H1 (cell line): ENCODE results near the gene DIP2B. TPM values are rescaled to one million over a fixed set of nuclear protein-coding genes. Genes with fewer than 3 reads are reported as not detected.

Experiments used
- CTCF ChIA-PET: fragments of 300-600 bp; sonication (Branson Sonifier 250); formaldehyde crosslinking; loops from one replicate; lab custom pipeline; 2021; ENCODE audit not compliant: partially characterized antibody; lab: Charles Lee
- POLR2A ChIA-PET: fragments of 300-600 bp; sonication (Branson Sonifier 250); formaldehyde crosslinking; loops from one replicate; lab custom pipeline; 2021; ENCODE audit warnings: inconsistent platforms; ENCODE audit not compliant: partially characterized antibody; lab: Charles Lee
- DNase-seq, 2 experiments: peaks; one replicate each; pipeline versions ENCODE4 v3.0.0 to v3.0.0-alpha.2; 2010 to 2022; ENCODE audit warnings: low spot score in 2 of 2, low read depth in 1 of 2, mixed read lengths in 1 of 2
- FAIRE-seq: peaks from 2 replicates; lab custom pipeline; 2011; peaks lifted over from hg19 to GRCh38; lab: Jason Lieb, UNC
- H2AFZ ChIP-seq: 2 replicates; pipeline ENCODE4 v1.8.1; 2012; ENCODE audit warnings: low read length, inconsistent platforms
- H2AK5ac ChIP-seq: 2 replicates; pipeline ENCODE4 v1.6.1; 2013; ENCODE audit warnings: low read depth, low read length
- H2BK120ac ChIP-seq: replicated peaks from 2 replicates; pipeline ENCODE3; 2013; ENCODE audit warnings: low read depth, low read length, inconsistent platforms
- H2BK12ac ChIP-seq: 2 replicates; pipeline ENCODE4 v1.6.1; 2013; ENCODE audit warnings: low read depth, low read length
- H2BK15ac ChIP-seq: 2 replicates; pipeline ENCODE4 v1.6.1; 2013; ENCODE audit warnings: low read length
- H2BK20ac ChIP-seq: 2 replicates; pipeline ENCODE4 v1.6.1; 2013; ENCODE audit warnings: low read length
- H2BK5ac ChIP-seq: 2 replicates; pipeline ENCODE4 v1.6.1; 2013; ENCODE audit warnings: low read depth, low read length
- H3K14ac ChIP-seq: 2 replicates; pipeline ENCODE4 v1.6.1; 2013; ENCODE audit warnings: inconsistent platforms; ENCODE audit not compliant: insufficient read length
- H3K18ac ChIP-seq: 2 replicates; pipeline ENCODE4 v1.6.1; 2013; ENCODE audit warnings: low read length; ENCODE audit errors: extremely low read depth
- H3K23ac ChIP-seq: 2 replicates; pipeline ENCODE4 v1.6.1; 2013; ENCODE audit warnings: inconsistent platforms; ENCODE audit not compliant: insufficient read length
- H3K23me2 ChIP-seq: 2 replicates; pipeline ENCODE4 v1.6.1; 2013; ENCODE audit warnings: low read depth, low read length
- H3K27ac ChIP-seq: 2 replicates; pipeline ENCODE4 v1.6.1; 2011; ENCODE audit warnings: low read depth, low read length, inconsistent platforms
- H3K27me3 ChIP-seq, 4 experiments: replicated peaks in 1 of 4; 1 replicate in 1 of 4; 2 replicates in 3 of 4; pipeline versions ENCODE4 v1.6.1 to v1.8.1; 2011 to 2013; ENCODE audit warnings: low read length in 3 of 4, mild to moderate bottlenecking in 3 of 4, inconsistent platforms in 2 of 4, mixed read lengths in 2 of 4, moderate library complexity in 1 of 4; ENCODE audit not compliant: control insufficient read depth in 3 of 4, insufficient read depth in 3 of 4; ENCODE audit errors: extremely low read depth in 1 of 4
- H3K36me3 ChIP-seq, 4 experiments: 2 replicates each; pipeline versions ENCODE4 v1.6.1 to v1.8.1; 2011 to 2013; ENCODE audit warnings: mild to moderate bottlenecking in 4 of 4, low read length in 3 of 4, moderate library complexity in 2 of 4, control low read depth in 1 of 4, inconsistent platforms in 1 of 4; ENCODE audit not compliant: insufficient read depth in 4 of 4, control insufficient read depth in 2 of 4
- H3K4ac ChIP-seq: replicated peaks from 2 replicates; pipeline ENCODE3; 2013; ENCODE audit warnings: low read length, low read depth, mixed read lengths, inconsistent platforms; ENCODE audit not compliant: insufficient read length
- H3K4me1 ChIP-seq, 4 experiments: replicated peaks in 1 of 4; 1 replicate in 1 of 4; 2 replicates in 3 of 4; pipeline versions ENCODE4 v1.6.1 to v1.8.1; 2011 to 2013; ENCODE audit warnings: low read length in 3 of 4, inconsistent platforms in 2 of 4, mixed read lengths in 1 of 4; ENCODE audit not compliant: insufficient read depth in 4 of 4, control insufficient read depth in 3 of 4
- H3K4me2 ChIP-seq, 2 experiments: 2 replicates each; pipeline versions ENCODE4 v1.6.1 to v1.8.1; 2011 to 2013; ENCODE audit warnings: low read depth in 2 of 2, low read length in 2 of 2, control low read depth in 1 of 2, inconsistent platforms in 1 of 2, mild to moderate bottlenecking in 1 of 2; ENCODE audit not compliant: insufficient read depth in 1 of 2
- H3K4me3 ChIP-seq, 4 experiments: fragments of 200-600, 300-600 bp in 1 of 4; sonication (generic), shearing (Covaris generic), sonication (Bioruptor Twin) in 1 of 4; 2 replicates each; pipeline versions ENCODE4 v1.5.1 to v1.8.1; 2011 to 2016; ENCODE audit warnings: low read length in 4 of 4, low read depth in 3 of 4, control low read depth in 2 of 4, inconsistent platforms in 2 of 4, mild to moderate bottlenecking in 2 of 4, mixed read lengths in 1 of 4, moderate library complexity in 1 of 4; ENCODE audit not compliant: insufficient read depth in 2 of 4; ENCODE audit errors: extremely low read depth in 1 of 4
- H3K56ac ChIP-seq: replicated peaks from 2 replicates; pipeline ENCODE3; 2013; ENCODE audit warnings: low read depth, mild to moderate bottlenecking, mixed read lengths, low read length, inconsistent platforms; ENCODE audit not compliant: insufficient read length
- H3K79me1 ChIP-seq: 2 replicates; pipeline ENCODE4 v1.6.1; 2013; ENCODE audit warnings: low read depth, low read length, control low read depth
- H3K79me2 ChIP-seq, 2 experiments: 2 replicates each; pipeline versions ENCODE4 v1.6.1 to v1.8.1; 2012 to 2013; ENCODE audit warnings: low read length in 2 of 2, mild to moderate bottlenecking in 2 of 2, inconsistent platforms in 1 of 2; ENCODE audit not compliant: insufficient read depth in 2 of 2, control insufficient read depth in 1 of 2
- H3K9ac ChIP-seq, 4 experiments: replicated peaks in 1 of 4; 1 replicate in 1 of 4; 2 replicates in 3 of 4; pipeline versions ENCODE4 v1.6.1 to v1.8.1; 2011 to 2013; ENCODE audit warnings: low read depth in 3 of 4, low read length in 3 of 4, control low read depth in 2 of 4, mild to moderate bottlenecking in 2 of 4, moderate library complexity in 2 of 4, inconsistent platforms in 1 of 4; ENCODE audit errors: extremely low read depth in 1 of 4
- H3K9me3 ChIP-seq, 2 experiments: 2 replicates each; pipeline versions ENCODE4 v1.6.1 to v1.8.1; 2012 to 2013; ENCODE audit warnings: mild to moderate bottlenecking in 2 of 2, moderate library complexity in 2 of 2, control low read depth in 1 of 2, inconsistent platforms in 1 of 2, low read depth in 1 of 2, low read length in 1 of 2, mixed read lengths in 1 of 2; ENCODE audit not compliant: insufficient read depth in 2 of 2
- H4K20me1 ChIP-seq, 2 experiments: replicated peaks in 1 of 2; 2 replicates each; pipeline versions ENCODE3 to v1.8.1; 2011 to 2013; ENCODE audit warnings: inconsistent platforms in 2 of 2, low read length in 2 of 2, mild to moderate bottlenecking in 1 of 2; ENCODE audit not compliant: insufficient read depth in 2 of 2, control insufficient read depth in 1 of 2
- H4K5ac ChIP-seq: 2 replicates; pipeline ENCODE4 v1.6.1; 2013; ENCODE audit warnings: low read length, low read depth, mixed read lengths, inconsistent platforms; ENCODE audit not compliant: insufficient read length
- H4K8ac ChIP-seq: 2 replicates; pipeline ENCODE4 v1.8.0; 2013; ENCODE audit warnings: mild to moderate bottlenecking, moderate library complexity, low read length, inconsistent platforms; ENCODE audit not compliant: insufficient read depth; ENCODE audit errors: extremely low read depth
- H4K91ac ChIP-seq: replicated peaks from 2 replicates; pipeline ENCODE3; 2013; ENCODE audit warnings: low read length, mixed read lengths, inconsistent platforms; ENCODE audit not compliant: insufficient read length
- CHD1 ChIP-seq: IDR thresholded peaks from 2 replicates; pipeline ENCODE4 v1.6.1; 2012; ENCODE audit warnings: low read depth, low read length, improper control_type of control experiment
- EGR1 ChIP-seq: IDR thresholded peaks from 2 replicates; pipeline ENCODE4 v1.6.1; 2011; ENCODE audit warnings: low read depth, low read length, borderline replicate concordance
- FOSL1 ChIP-seq: IDR thresholded peaks from 2 replicates; pipeline ENCODE4 v1.6.1; 2011; ENCODE audit warnings: mild to moderate bottlenecking, low read depth, low read length, moderate library complexity; ENCODE audit not compliant: insufficient read depth
- HDAC2 ChIP-seq, 2 experiments: fragments of 300-600 bp in 1 of 2; sonication (generic) in 1 of 2; IDR thresholded peaks; 2 replicates each; pipeline ENCODE4 v1.6.1; 2011 to 2012; ENCODE audit warnings: low read depth in 2 of 2, low read length in 2 of 2, mild to moderate bottlenecking in 2 of 2, moderate library complexity in 2 of 2, borderline replicate concordance in 1 of 2, inconsistent platforms in 1 of 2
- SP4 ChIP-seq: IDR thresholded peaks from 2 replicates; pipeline ENCODE4 v1.6.1; 2012; ENCODE audit warnings: low read length, inconsistent platforms
- TCF12 ChIP-seq: IDR thresholded peaks from 2 replicates; pipeline ENCODE4 v1.6.1; 2011; ENCODE audit warnings: low read depth, mild to moderate bottlenecking, low read length
- TEAD4 ChIP-seq: IDR thresholded peaks from 2 replicates; pipeline ENCODE4 v1.6.1; 2012; ENCODE audit warnings: low read depth, low read length, inconsistent platforms, mixed read lengths
- WGBS, 2 experiments: shearing (Covaris generic) in 1 of 2; methylation state at CpG; one replicate each; pipeline versions ENCODE4 v1.1.6 to v1.1.7; 2013 to 2015; ENCODE audit warnings: low lambda C conversion rate in 2 of 2, mixed read lengths in 2 of 2, inconsistent platforms in 1 of 2, low coverage in 1 of 2, missing lambda C conversion rate in 1 of 2; ENCODE audit not compliant: insufficient replicate concordance in 2 of 2, insufficient coverage in 1 of 2, insufficient read length in 1 of 2; ENCODE audit errors: extremely low coverage in 1 of 2, missing lambda C conversion rate in 1 of 2; 5-methylcytosine and 5-hydroxymethylcytosine counted together
- polyA plus RNA-seq, 7 experiments: library from polyadenylated mRNA; depleted of rRNA in 3 of 7; stranded (reverse) in 5 of 7; unstranded in 2 of 7; fragments of >200 nt in 5 of 7; fragments of 200-250 nt in 2 of 7; gene quantifications; 1 replicate in 5 of 7; 2 replicates in 1 of 7; 4 replicates in 1 of 7; pipeline versions ENCODE4 v1.2.1 to v1.2.3, GENCODE V29; 2011 to 2013; ENCODE audit warnings: missing spikeins in 2 of 7, mixed read lengths in 2 of 7
- total RNA-seq: library from RNA; stranded (reverse); fragmentation: NEBNext Ultra II Directional; extraction: Animal tissue kit (Norgen Biotek cat#: 25700); gene quantifications from 2 replicates; pipeline ENCODE4 v1.2.1, GENCODE V29; 2021

DIP2B gene
- total and polyA plus RNA-seq, 2 of the 8 experiments (the other 6 are each of a cell fraction or from before 2014, with no cell fraction given), result 11.1 to 29.6 TPM

DNA sequence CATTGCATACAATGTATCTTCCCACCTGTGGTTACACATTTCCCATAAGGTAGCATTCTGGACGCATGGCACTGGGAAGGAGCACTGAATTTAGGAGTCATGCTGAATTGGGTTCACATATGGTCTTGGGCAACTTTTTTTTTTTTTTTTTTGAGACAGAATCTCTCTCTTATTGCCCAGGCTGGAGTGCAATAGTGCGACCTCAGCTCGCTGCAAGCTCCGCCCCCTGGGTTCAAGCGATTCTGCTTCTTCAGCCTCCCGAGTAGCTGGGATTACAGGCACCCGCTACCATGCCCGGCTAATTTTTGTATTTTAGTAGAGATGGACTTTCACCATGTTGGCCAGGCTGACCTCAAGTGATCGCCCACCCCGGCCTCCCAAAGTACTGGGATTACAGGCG is 13.3 kb downstream of the DIP2B start:
- H3K4me2 ChIP-seq, result no peak overlapping the region
- no peak overlapping the region for H3K27ac ChIP-seq
- H4K5ac ChIP-seq, result no peak overlapping the region
- no peaks in the 10 kb centered on the region for H3K4me1 ChIP-seq
- CTCF ChIA-PET, result interaction anchor here (1.1 to 1.6 kb wide), 3 partner anchors 13 to 123 kb away, joined by 3 to 4 read pairs (median 4); partner anchors contain the start of gene DIP2B
- H3K9me3 ChIP-seq, result no peaks in the 10 kb centered on the region
- no peak overlapping the region for H3K23ac ChIP-seq
- no peak overlapping the region for H2BK5ac ChIP-seq
- no peak overlapping the region for H3K4ac ChIP-seq
- H3K27me3 ChIP-seq, result no peaks in the 10 kb centered on the region
- DNase-seq (no peak), FAIRE-seq (no peak)
- no peak overlapping the region for H4K91ac ChIP-seq
- H2BK15ac ChIP-seq, result no peak overlapping the region
- no peak overlapping the region for H2AK5ac ChIP-seq
- H2BK20ac ChIP-seq, result no peak overlapping the region
- no peak overlapping the region for H4K8ac ChIP-seq
- no peaks in the 10 kb centered on the region for H3K36me3 ChIP-seq
- peaks cover 14 to 80% of the 10 kb centered on the region in 2 experiments for H3K79me2 ChIP-seq
- no peak overlapping the region for H3K14ac ChIP-seq
- 95% methylated on average over 11 of the region's 11 CpGs; no CpG with 5 or more reads in 1 of the 2 experiments for WGBS, 2 experiments
- H2BK12ac ChIP-seq, result no peak overlapping the region
- no peak overlapping the region for H3K9ac ChIP-seq
- no peak overlapping the region for H3K18ac ChIP-seq
- H4K20me1 ChIP-seq, result peaks cover 0 to 3% of the 10 kb centered on the region in 2 experiments
- H2BK120ac ChIP-seq, result no peak overlapping the region
- no peaks in the 10 kb centered on the region for H3K23me2 ChIP-seq
- no peak overlapping the region for H3K4me3 ChIP-seq
- POLR2A ChIA-PET, result interaction anchor here (0.7 to 3.4 kb wide), 2 partner anchors 8 to 13 kb away, joined by 3 to 9 read pairs; partner anchors contain the start of gene DIP2B
- H3K79me1 ChIP-seq, result peaks cover 3% of the 10 kb centered on the region; the same call in 1 of the 2 replicates
- no peak overlapping the region for H3K56ac ChIP-seq
- H2AFZ ChIP-seq, result no peak overlapping the region
- no peak for TF ChIP-seq TEAD4
- no peak for TF ChIP-seq TCF12
- TF ChIP-seq FOSL1, result no peak
- TF ChIP-seq HDAC2 (IDR thresholded peaks at IDR 0.05; ENCODE audit: borderline replicate concordance in 1 of 2, low read depth in 2 of 2, low read length in 2 of 2), result no peak
- no peak for TF ChIP-seq EGR1
- no peak for TF ChIP-seq CHD1
- no peak for TF ChIP-seq SP4
